GM18508 (cell line): Measurements from ENCODE around the gene DNER.
"Not testable (repeated sequence)": the region's sequence is repeated elsewhere in the genome, so short reads cannot be mapped to it uniquely, and the experiment has no call there.

Experiments used
- ATAC-seq: cut with Tn5 transposase; IDR thresholded peaks from one replicate; pipeline ENCODE4 v1.9.1; 2021; ENCODE audit warnings: moderate number of reproducible peaks; ENCODE audit not compliant: insufficient read depth, unreplicated experiment

Gene DNER

GRCh38 chr2:229514273-229514895 is 200.0 kb downstream of the DNER start:
- ATAC-seq: no peak

GRCh38 chr2:229511524-229511923 is 202.8 kb downstream of the DNER start:
- ATAC-seq: no peak

- ATAC-seq: not testable (repeated sequence)
Measured at GRCh38 chr2:229506699-229507098, 207.7 kb downstream of the DNER start.

- ATAC-seq: no peak
Measured at GRCh38 chr2:229501051-229501794, 213.1 kb downstream of the DNER start.

DNA sequence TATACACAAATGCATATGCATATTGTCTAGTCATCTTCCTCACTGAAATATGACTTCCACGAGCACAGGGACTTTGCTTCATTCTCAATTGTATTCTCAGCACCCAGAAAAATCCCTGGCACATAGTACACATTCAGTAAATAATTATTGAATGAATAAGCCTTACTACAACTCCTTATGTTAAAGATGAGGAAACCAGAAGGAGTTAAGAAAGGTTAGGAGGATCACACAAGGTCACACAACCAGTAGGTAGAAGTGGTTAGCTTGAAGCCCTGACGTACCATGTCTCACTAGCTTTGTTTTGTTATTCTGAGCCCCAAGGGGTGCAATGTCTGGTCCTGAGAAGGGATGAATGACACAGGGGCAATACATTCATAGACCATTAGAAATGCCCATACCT is 222.3 kb downstream of the DNER start:
- no peak for ATAC-seq

DNA sequence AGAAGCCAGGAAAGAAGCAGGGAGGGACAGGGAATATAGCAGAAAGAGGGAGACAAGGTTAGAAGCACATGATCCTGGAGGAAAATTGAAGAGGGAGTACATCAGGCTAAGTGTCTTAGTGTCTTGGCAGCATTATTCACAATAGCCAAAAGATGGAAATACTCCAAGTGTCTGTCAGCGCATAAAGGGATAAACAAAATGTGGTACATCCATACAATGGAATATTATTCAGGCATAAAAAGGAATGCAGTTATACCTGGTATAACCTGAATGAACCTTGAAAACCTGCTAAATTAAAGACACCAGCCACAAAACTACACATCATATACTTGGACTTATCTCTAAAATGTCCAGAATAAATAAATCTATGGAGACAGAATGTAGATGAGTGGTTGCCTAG is 224.2 kb downstream of the DNER start:
- no peak for ATAC-seq

DNA sequence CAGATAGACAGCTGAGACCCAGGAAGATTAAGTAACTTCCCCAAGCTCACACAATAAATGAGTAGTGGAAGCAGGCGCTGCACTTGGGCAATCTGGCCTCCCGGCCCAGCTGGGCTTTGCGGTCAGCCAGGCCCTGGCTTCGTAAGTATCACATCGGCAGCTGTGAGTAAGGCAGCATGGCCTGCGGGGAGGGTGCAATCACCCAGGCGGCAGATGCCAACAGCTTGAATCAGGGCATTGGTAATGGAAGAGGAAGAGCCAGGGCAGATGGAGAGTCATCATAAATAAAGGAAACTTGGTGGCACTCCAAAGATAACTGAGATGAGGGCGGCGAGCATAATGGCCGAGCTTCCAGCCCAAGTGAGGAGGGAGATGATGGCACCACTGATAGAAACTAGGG is 225.3 kb downstream of the DNER start:
- ATAC-seq: no peak

- ATAC-seq: no peak
Measured at GRCh38 chr2:229488232-229488631, 226.1 kb downstream of the DNER start.

GRCh38 chr2:229486673-229487072 is 227.7 kb downstream of the DNER start:
- ATAC-seq: no peak

GRCh38 chr2:229485857-229486256 is 228.5 kb downstream of the DNER start:
- ATAC-seq: no peak

- no peak for ATAC-seq
Measured at GRCh38 chr2:229477269-229477755, 237.0 kb downstream of the DNER start.

- no peak for ATAC-seq
Measured at GRCh38 chr2:229475778-229476177, 238.6 kb downstream of the DNER start.

DNA sequence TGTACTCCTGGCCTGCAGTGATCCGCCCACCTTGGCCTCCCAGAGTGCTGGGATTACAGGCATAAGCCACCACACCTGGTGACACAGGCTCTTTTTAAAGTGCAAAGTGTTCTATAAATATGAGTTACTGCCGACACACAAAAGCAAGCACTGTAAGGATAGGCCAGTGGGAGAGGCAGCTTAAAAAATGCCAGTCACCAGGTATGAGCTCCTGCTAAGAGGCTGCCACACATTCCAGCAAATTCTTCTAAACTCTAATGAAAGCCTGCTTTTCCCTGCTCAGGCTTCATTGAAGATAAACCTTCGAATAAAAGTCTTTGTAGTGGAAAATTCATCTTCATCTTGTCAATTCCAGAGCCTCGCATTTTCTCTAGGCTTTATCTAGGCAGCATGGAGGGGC is 240.2 kb downstream of the DNER start:
- no peak for ATAC-seq

- no peak for ATAC-seq
Measured at GRCh38 chr2:229470781-229471180, 243.6 kb downstream of the DNER start.

DNA sequence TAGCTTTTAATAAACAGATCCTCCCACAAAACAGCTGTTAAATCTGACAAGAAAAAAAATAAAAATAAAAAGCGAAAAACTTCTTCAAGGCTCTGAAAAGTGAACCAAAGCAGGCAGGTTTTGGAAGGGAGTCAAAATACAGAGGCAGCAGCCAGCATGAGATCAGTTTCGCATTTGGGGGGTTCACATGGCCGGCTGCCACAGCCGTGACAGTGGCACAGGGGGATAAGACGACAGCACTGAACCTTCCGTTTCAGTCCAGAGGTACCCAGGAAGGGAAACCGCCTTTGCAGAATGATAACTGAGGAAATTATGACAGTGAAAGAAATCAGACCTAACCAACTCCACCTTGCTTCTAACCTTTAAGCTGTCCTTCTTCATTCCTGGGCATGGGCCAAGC is 246.6 kb downstream of the DNER start:
- no peak for ATAC-seq

GRCh38 chr2:229463841-229464346 is 250.5 kb downstream of the DNER start:
- ATAC-seq: no peak

- ATAC-seq: no peak
Measured at GRCh38 chr2:229462112-229462511, 252.2 kb downstream of the DNER start.

DNA sequence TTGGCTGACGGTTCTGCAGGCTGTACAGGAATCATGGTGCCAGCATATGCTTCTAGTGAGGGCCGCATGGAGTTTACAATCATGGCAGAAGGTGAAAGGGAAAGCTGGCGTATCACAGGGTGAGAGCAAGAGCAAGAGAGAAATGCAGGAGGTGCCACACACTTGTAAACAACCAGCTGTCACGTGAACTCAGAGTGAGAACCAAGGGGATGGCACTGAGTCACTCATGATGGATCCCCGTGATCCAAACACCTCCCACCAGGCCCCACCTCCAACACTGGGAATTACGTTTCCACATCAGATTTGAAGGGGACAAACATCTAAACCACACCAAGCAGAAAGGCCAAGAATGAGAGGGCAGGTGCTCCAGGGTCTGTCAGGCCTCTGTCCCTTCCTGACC is 258.3 kb downstream of the DNER start:
- ATAC-seq: no peak

DNA sequence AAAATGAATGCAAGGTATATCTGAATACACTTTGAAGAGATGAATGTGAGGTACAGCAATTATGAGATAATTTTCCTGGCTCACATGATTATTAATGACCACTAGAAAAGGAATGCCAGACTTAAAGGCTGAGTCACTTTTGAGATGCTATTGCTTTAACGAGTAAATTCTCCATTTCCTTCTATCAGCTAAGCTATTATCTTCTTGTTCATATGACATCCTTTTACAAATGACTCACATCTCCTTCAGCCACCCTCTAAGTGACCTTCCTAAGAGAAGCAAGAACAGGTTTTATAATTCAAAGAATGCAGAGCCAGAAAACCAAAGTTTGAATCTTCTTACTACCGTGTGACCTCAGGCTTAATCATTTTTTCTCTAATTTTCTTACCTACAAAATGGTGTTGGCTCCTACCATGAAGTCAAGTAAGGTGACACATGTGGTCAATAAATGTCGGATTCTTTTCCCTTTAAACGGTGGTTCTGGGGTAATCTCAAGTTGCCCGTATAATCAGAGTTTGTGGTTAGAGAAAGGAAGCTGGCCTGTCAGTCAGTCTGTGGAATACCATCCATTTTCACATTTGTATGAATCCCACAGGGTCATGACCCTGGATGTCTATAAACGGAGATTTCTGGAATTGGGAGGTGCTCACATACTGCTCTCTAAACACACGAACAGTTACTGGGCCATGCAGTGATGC is 259.3 kb downstream of the DNER start:
- ATAC-seq: no peak

- ATAC-seq: no peak
Measured at GRCh38 chr2:229453230-229453629, 261.1 kb downstream of the DNER start.

DNA sequence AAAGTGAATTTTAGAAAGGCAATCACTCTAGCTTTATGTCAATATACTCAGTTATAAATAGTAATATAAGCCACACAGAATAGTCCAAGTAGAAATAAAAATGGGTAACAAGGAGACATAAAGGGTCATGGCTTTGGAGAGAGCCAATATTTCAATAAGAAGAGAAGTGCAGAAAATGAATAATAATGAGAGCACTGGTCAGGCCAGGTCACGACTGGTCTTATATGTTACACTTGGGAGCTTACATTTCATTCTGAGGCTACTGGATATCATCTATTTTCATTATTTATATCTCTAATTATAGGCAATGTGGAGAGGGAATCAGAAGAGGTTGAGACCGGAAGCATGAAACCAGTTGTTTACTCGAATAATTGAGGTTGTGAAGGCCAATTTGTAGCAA is 262.5 kb downstream of the DNER start:
- no peak for ATAC-seq
